Endodermal cell (in vitro differentiated cells): ENCODE measurements around the gene MAP4K4. TPM values are rescaled to one million over a fixed set of nuclear protein-coding genes. Genes with fewer than 3 reads are reported as not detected.

Experiments used
- DNase-seq: peaks from one replicate; pipeline ENCODE4 v3.0.0-alpha.2; 2017
- H3K27ac ChIP-seq: 2 replicates; pipeline ENCODE4 v1.5.1; 2013; ENCODE audit warnings: mild to moderate bottlenecking, low read depth, low read length, moderate library complexity
- H3K27me3 ChIP-seq: 2 replicates; pipeline ENCODE4 v1.6.1; 2013; ENCODE audit warnings: mild to moderate bottlenecking, low read length, moderate library complexity; ENCODE audit not compliant: insufficient read depth, control insufficient read depth, poor library complexity, severe bottlenecking
- H3K36me3 ChIP-seq: 2 replicates; pipeline ENCODE4 v1.7.0; 2013; ENCODE audit warnings: mild to moderate bottlenecking, low read length, moderate library complexity; ENCODE audit not compliant: control insufficient read depth, insufficient read depth
- H3K4me1 ChIP-seq: one replicate; pipeline ENCODE4 v1.7.0; 2013; ENCODE audit warnings: low read length; ENCODE audit not compliant: control insufficient read depth, insufficient read depth
- H3K4me3 ChIP-seq: 2 replicates; pipeline ENCODE4 v1.5.1; 2013; ENCODE audit warnings: mild to moderate bottlenecking, low read length, moderate library complexity
- H3K9ac ChIP-seq: 2 replicates; pipeline ENCODE4 v1.6.1; 2013; ENCODE audit warnings: mild to moderate bottlenecking, low read length, moderate library complexity; ENCODE audit not compliant: poor library complexity, severe bottlenecking; ENCODE audit errors: extremely low read depth
- H3K9me3 ChIP-seq: 2 replicates; pipeline ENCODE4 v1.6.1; 2013; ENCODE audit warnings: mild to moderate bottlenecking, low read length, moderate library complexity; ENCODE audit not compliant: control insufficient read depth
- H3K27ac Mint-ChIP-seq: 2 replicates; pipeline ENCODE4 v1.8.0; 2020; ENCODE audit warnings: mixed read lengths
- H3K27me3 Mint-ChIP-seq: 2 replicates; pipeline ENCODE4 v1.8.0; 2021; ENCODE audit warnings: mild to moderate bottlenecking, mixed read lengths; ENCODE audit not compliant: insufficient read depth
- H3K36me3 Mint-ChIP-seq: 2 replicates; pipeline ENCODE4 v1.8.0; 2020; ENCODE audit warnings: low read depth, mixed read lengths
- H3K4me1 Mint-ChIP-seq: 2 replicates; pipeline ENCODE4 v1.8.0; 2020; ENCODE audit warnings: mixed read lengths
- H3K4me3 Mint-ChIP-seq: 2 replicates; pipeline ENCODE4 v1.8.0; 2020; ENCODE audit warnings: mild to moderate bottlenecking, moderate library complexity, mixed read lengths
- H3K9me3 Mint-ChIP-seq: 2 replicates; pipeline ENCODE4 v1.8.0; 2020; ENCODE audit warnings: mild to moderate bottlenecking, mixed read lengths
- CTCF ChIP-seq: fragments of 200-600 bp; sonication (generic); conservative IDR thresholded peaks from 2 replicates; pipeline ENCODE4 v1.5.0; 2021; ENCODE audit warnings: antibody characterized with exemption, mild to moderate bottlenecking
- WGBS, 2 experiments: methylation state at CpG; one replicate each; pipeline versions ENCODE4 v1.1.5 to v1.1.7; 2013; ENCODE audit warnings: missing lambda C conversion rate in 2 of 2, mixed read lengths in 1 of 2; ENCODE audit not compliant: insufficient coverage in 1 of 2, insufficient read length in 1 of 2; 5-methylcytosine and 5-hydroxymethylcytosine counted together
- total RNA-seq, 2 donors: library from RNA; stranded (reverse); fragmentation: NEBNext Ultra II Directional in 1 of 2; extraction: Animal tissue kit (Norgen Biotek cat#: 25700) in 1 of 2; gene quantifications; 2 replicates in 1 of 2; 3 replicates in 1 of 2; pipeline ENCODE4 v1.2.1, GENCODE V29; 2021

Gene MAP4K4
- total RNA-seq, 2 donors from 2014 or later, result 130 to 142 TPM

GRCh38 chr2:101864426-101864825 lies 166.9 kb downstream of the MAP4K4 start:
- no peaks in the 10 kb centered on the region for H3K9me3 Mint-ChIP-seq
- H3K9ac ChIP-seq, result no peak overlapping the region

DNA sequence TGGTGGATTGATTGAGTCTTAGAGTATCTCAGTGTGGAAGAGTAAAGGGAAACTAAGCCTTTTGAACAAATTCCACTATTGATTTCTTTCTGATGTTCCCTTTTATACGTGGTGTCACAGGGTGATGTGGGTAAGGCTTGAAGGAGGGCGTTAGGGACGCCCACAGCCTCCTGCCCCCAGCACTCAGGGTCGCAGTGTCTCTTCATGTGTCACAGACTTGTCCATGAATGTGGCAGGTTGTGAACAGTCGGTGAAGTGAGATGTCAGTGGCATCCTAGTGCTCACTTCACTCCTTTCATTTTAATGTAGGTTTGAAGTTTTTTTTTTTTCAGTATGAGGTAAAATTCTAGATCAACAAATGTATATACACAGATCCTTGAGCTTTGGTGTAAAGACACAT lies 171.0 kb downstream of the MAP4K4 start:
- H3K4me1 ChIP-seq, result no peaks in the 10 kb centered on the region
- H3K4me3 Mint-ChIP-seq, result no peak overlapping the region
- no peaks in the 10 kb centered on the region for H3K27me3 ChIP-seq
- WGBS, 2 experiments, result 89% methylated on average over 5 of the region's 5 CpGs; no CpG with 5 or more reads in 1 of the 2 experiments
- no peak overlapping the region for H3K27ac ChIP-seq
- no peaks in the 10 kb centered on the region for H3K27me3 Mint-ChIP-seq
- DNase-seq, result no peak
- peaks cover 11% of the 10 kb centered on the region for H3K4me1 Mint-ChIP-seq
- H3K9ac ChIP-seq, result no peak overlapping the region
- H3K4me3 ChIP-seq, result no peak overlapping the region
- H3K36me3 ChIP-seq, result peaks cover 95% of the 10 kb centered on the region
- TF ChIP-seq CTCF, result no peak
- peaks cover 73% of the 10 kb centered on the region for H3K36me3 Mint-ChIP-seq
- H3K9me3 ChIP-seq, result no peaks in the 10 kb centered on the region
- H3K9me3 Mint-ChIP-seq, result no peaks in the 10 kb centered on the region
- H3K27ac Mint-ChIP-seq, result no peak overlapping the region

More at GRCh38 chr2:101864426-101864825, 166.9 kb downstream of the MAP4K4 start:
- Histone ChIP-seq H3K27ac (no peak overlapping the region), H3K9me3 (no peaks in the 10 kb centered on the region), H3K4me3 (no peak overlapping the region), H3K27me3 (no peaks in the 10 kb centered on the region), H3K4me1 (no peaks in the 10 kb centered on the region), H3K36me3 (peaks cover 89% of the 10 kb centered on the region)
- peaks cover 72% of the 10 kb centered on the region for H3K36me3 Mint-ChIP-seq
- H3K4me3 Mint-ChIP-seq, result no peak overlapping the region
- H3K4me1 Mint-ChIP-seq, result peaks cover 7% of the 10 kb centered on the region
- peak overlapping the region; percentile 36 for H3K27ac Mint-ChIP-seq
- WGBS, 2 experiments, result 93 to 100% methylated on average over 1 of the region's 1 CpG
- DNase-seq, result no peak
- H3K27me3 Mint-ChIP-seq, result no peaks in the 10 kb centered on the region
- TF ChIP-seq CTCF, result no peak

DNA sequence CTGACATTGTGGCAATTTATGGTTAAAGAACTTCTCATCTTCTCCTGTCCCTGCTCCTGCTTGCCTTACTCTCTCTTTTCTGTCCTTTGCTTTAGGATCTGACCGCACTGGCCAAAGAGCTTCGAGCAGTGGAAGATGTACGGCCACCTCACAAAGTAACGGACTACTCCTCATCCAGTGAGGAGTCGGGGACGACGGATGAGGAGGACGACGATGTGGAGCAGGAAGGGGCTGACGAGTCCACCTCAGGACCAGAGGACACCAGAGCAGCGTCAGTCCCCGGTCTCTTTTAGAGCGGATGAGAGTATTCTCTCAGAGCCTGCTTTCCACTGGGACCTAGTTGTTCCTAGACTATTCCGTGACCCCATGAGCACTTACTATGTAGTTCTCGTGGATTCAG lies 172.0 kb downstream of the MAP4K4 start:
- peak overlapping the region; percentile 76 for H3K27ac Mint-ChIP-seq
- WGBS, 2 experiments, result 96 to 98% methylated on average over 14 to 15 of the region's 15 CpGs

More for the DNA sequence above, 172.0 kb downstream of the MAP4K4 start:
- Histone ChIP-seq H3K4me3 (no peak overlapping the region), H3K27me3 (no peaks in the 10 kb centered on the region), H3K36me3 (peaks cover 100% of the 10 kb centered on the region), H3K9me3 (no peaks in the 10 kb centered on the region), H3K27ac (no peak overlapping the region), H3K9ac (no peak overlapping the region), H3K4me1 (no peaks in the 10 kb centered on the region)
- DNase-seq, result no peak
- Mint-ChIP-seq H3K36me3 (peaks cover 78% of the 10 kb centered on the region), H3K4me1 (peaks cover 6% of the 10 kb centered on the region), H3K9me3 (no peaks in the 10 kb centered on the region), H3K27me3 (no peaks in the 10 kb centered on the region), H3K4me3 (no peak overlapping the region)
- TF ChIP-seq CTCF, result no peak
